GM04504 (cell line): Measurements from ENCODE around the gene CACNG7.

Source experiments
- DNase-seq: peaks from one replicate; pipeline ENCODE4 v3.0.0-alpha.2; 2012; ENCODE audit warnings: low read depth

Gene CACNG7

DNA sequence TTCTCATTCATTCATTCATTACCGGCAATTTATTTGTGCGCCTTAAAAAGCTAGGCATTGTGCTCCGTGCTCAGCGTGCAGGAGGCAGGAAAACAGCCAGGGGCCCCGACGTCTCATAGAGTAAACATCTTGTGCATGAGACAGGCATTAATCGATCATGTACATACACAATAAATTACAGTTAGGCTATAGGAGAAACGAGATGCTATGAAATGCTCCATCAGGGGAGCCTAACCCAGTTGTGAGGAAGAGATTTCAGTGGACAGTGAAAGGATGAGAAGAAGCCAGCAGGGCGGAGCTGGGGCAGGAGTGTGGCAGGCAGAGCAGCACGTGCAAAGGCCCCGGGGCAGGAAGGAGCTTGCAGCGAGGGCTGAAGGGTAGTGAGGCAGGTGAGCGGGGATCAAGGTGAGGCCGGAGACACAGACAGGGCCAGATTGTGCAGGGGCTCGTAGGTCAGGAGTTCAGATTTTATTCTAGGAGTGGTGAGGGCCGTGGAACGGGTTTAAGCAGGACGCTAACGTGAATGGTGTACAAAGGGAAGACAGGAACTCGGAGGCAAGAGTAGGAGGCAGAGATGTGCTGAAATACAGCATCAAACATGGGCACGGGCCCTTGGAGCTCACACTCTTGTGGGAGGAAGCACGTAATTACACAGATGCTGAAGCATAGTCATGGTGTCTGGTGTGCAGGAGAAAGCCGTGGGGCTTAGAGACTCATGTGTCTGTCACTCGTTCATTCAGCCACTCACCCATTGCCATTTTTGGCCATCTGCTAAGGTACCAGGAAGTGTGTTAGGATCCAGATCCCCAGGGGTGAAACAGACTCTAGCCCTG, 74.6 kb downstream of the CACNG7 start:
- DNase-seq, result no peak

DNA sequence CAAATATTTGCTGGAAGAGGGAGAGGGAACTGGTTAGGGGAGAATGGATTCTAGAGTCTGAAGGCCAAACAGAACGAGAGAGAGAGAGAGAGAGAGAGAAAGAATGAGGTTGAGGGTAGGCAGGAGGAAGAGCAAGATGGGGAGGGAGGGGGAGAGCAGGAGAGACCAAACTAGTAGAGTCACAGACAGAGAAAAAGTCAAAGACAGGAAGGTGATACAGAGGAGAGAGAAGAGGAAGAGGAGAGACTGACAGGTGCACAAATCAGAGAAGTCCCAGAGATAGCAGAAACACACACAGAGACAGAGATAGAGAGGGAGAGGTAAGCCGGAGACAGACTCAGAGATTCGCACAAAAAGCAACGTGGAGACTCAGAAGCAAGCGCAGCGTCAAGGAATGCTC, 76.8 kb downstream of the CACNG7 start:
- no peak for DNase-seq

DNA sequence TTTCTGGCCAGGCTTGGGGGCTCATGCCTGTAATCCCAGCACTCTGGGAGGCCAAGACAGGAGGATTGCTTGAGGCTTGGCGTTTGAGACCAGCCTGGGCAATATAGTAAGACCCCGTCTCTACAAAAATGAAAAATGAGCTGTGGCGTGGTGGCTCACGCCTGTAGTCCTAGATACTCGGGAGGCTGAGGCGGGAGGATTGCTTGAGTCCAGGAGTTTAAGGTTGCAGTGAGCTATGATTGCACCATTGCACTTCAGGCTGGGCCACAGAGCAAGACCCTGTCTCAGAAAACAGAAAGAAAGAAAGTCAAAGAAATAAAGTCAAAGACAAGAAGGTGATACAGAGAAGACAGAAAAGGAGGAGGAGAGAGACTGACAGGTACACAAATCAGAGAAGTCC, 79.9 kb downstream of the CACNG7 start:
- no peak for DNase-seq

GRCh38 chr19:53989600-53990533, 80.8 kb downstream of the CACNG7 start:
- no peak for DNase-seq

GRCh38 chr19:53991224-53992113, 82.4 kb downstream of the CACNG7 start, which contains the start of gene CACNG6:
TSS of gene CACNG6 (plus strand) at chr19:53991637. CDS start at chr19:53992878, 1,241 bp downstream.
- no peak for DNase-seq

DNA sequence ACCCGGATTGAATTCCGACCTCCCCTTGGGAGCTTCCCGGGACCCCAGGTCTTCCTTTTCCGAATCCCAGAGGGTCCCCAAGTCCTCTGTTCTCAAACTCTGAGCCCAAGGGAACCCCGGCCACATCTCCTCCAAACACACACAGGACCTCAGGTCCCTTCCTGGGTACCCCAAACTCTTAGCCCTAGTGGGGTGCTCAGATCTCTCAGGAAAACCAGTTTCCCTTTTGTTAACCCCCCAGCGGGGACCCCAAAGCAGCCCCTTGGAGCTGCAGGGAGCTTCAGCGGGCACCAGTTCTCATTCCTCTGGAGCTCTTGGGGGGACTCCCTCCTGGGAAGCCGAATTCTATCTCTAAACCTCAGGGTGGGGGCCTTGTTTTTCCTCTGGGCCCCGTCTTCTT, 83.1 kb downstream of the CACNG7 start:
- no peak for DNase-seq

GRCh38 chr19:53992815-53993214, 83.7 kb downstream of the CACNG7 start:
- no peak for DNase-seq

DNA sequence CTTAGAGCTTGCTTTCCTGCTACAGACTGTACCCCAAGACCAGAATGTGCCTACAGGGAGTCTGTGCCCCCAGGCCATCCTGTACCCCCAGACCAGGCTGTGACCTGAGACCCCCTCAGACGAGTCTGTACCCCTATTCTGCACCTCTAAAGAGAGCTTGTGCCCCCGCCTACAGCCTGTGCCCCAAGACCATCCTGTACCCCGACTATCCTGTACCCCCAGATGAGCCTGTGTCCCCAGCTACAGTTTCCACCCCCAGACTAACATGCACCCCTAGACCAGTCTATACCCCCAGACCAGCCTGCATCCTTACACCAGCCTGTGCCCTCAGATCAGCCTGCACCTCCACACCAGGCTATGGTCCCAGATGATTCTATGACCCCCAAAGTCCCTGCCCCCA, 84.4 kb downstream of the CACNG7 start:
- no peak for DNase-seq
